Mesodermal cell (in vitro differentiated cells): ENCODE results near the gene MAP6.

Experiments
- H3K27ac ChIP-seq: 2 replicates; pipeline ENCODE4 v1.7.0; 2013; ENCODE audit warnings: mild to moderate bottlenecking, low read depth, low read length, moderate library complexity; ENCODE audit not compliant: severe bottlenecking
- H3K36me3 ChIP-seq: 2 replicates; pipeline ENCODE4 v1.7.1; 2013; ENCODE audit warnings: mild to moderate bottlenecking, low read length, moderate library complexity; ENCODE audit not compliant: control insufficient read depth, insufficient read depth
- H3K4me1 ChIP-seq: one replicate; pipeline ENCODE4 v1.7.1; 2013; ENCODE audit warnings: mild to moderate bottlenecking, low read length; ENCODE audit not compliant: insufficient read depth, control insufficient read depth, poor library complexity, severe bottlenecking
- H3K4me3 ChIP-seq: 2 replicates; pipeline ENCODE4 v1.7.0; 2013; ENCODE audit warnings: low read length, control low read depth, mild to moderate bottlenecking; ENCODE audit not compliant: insufficient read depth, poor library complexity, severe bottlenecking; ENCODE audit errors: extremely low read depth
- H3K9me3 ChIP-seq: 2 replicates; pipeline ENCODE4 v1.7.1; 2013; ENCODE audit warnings: mild to moderate bottlenecking, low read length, moderate library complexity; ENCODE audit not compliant: control insufficient read depth
- WGBS, 2 experiments: methylation state at CpG; one replicate each; pipeline ENCODE4 v1.1.5; 2013; ENCODE audit warnings: missing lambda C conversion rate in 2 of 2; ENCODE audit not compliant: insufficient coverage in 2 of 2; 5-methylcytosine and 5-hydroxymethylcytosine counted together

The MAP6 gene

DNA sequence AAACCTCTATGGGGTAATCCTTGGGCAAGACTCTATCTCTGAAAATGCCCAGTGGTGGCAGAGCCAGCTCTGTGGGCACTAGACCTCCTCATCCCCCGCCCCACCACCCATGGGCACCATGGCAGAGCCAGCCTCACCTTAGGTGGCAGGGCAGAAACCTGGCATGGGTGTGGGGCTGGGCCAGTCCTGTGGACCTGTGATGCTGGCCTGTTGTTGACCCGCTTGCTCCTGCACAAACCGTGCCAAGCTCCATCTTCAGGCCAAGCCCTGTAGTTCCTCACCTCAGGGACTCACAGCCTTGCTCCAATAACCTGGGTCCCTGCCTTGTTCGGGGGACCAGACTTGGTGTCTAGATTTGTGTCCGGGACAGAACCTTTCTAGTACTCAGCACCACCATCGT, 115.7 kb downstream of the MAP6 start:
- Histone ChIP-seq H3K9me3 (peaks cover 5% of the 10 kb centered on the region), H3K36me3 (no peaks in the 10 kb centered on the region), H3K4me1 (peaks cover 35% of the 10 kb centered on the region), H3K27ac (no peak overlapping the region), H3K4me3 (no peak overlapping the region)
- 86 to 94% methylated on average over 3 to 6 of the region's 6 CpGs for WGBS, 2 experiments

DNA sequence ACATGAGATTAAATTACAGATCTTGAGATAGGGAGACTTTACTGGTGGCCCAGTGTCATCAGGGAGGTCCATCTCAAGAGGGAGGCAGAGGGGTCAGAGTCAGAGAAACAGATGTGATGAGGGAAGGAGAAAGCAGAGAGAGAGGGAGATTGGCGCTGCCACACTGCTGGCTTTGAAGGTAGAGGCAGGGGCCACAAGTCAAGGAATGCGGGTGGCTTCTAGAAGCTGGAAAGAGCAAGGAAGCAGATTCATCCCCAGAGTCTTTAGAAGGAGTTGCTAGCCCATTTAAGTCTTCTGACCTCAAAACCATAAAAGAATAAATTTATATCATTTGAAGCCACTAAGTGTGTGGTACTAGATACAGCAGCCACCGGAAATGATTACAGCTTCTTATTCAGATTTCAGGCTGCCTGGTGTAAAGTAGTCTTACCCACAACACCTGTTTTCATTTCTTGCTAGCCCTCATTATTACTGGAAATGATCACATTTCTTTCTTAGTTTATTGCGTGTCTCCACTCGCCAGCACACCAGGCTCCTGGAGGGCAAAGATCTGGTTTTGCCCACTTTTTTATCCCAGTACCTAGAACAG, 119.4 kb downstream of the MAP6 start:
- H3K36me3 ChIP-seq = no peaks in the 10 kb centered on the region
- no peak overlapping the region for H3K4me3 ChIP-seq
- H3K9me3 ChIP-seq = peaks cover 5% of the 10 kb centered on the region
- H3K4me1 ChIP-seq = peaks cover 17% of the 10 kb centered on the region
- no peak overlapping the region for H3K27ac ChIP-seq
- 96 to 100% methylated on average over 4 to 5 of the region's 5 CpGs for WGBS, 2 experiments

DNA sequence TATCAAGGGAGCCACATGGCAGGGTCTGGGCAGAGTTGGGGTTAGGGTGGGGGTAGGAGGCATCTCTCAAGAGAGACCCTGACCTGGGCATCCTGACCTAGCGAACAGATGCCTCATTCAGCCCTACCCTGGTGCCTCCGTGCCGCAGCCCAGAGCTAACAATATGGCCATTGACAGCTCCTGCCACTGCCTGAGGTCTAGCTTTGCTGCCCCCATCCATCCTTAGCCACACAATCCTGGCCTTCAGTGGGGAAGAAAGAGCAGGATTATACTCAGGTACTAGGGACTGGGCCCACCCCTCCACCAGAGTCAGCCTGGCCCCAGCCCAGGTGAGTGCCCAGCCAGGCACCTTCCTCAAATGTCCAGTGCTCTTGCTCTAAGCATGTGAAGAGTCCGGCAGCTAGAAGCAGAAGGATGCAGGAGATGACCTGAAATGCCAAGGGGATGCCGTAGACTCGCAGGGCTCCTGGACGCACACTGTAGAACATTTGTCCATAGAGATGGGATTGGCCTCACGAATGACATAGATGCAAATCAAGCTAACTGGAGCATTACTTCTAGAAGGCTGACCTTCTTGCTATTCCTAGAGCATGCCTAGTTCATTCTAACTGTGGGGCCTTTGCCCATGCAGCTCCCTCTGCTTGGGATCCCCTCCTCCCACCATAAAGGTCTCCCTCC, 120.1 kb downstream of the MAP6 start:
- peaks cover 5% of the 10 kb centered on the region for H3K9me3 ChIP-seq
- 96 to 100% methylated on average over 6 to 8 of the region's 8 CpGs for WGBS, 2 experiments
- peaks cover 13% of the 10 kb centered on the region for H3K4me1 ChIP-seq
- H3K4me3 ChIP-seq = no peak overlapping the region
- no peak overlapping the region for H3K27ac ChIP-seq
- no peaks in the 10 kb centered on the region for H3K36me3 ChIP-seq

DNA sequence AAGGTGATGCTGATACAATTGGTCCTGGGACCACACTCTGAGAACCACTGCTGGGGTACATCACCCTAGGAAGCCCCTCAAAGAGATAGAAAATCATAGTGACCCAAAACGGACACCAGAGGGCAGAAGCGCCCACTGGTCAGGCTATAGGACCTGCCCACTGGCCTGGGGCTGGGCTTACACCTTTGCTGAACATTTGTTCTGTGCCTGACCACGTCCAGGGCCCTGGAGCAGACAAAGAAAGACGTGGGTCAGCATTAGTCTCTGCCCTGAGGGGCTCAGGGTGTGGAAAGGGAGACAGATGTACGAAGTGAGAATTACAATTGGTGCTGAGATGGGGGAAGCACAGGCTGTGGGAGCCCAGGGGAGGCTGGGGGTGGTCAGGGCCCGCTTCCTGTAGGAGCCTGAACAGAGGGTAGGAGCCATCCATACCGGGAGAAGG, 121.2 kb downstream of the MAP6 start:
- Histone ChIP-seq H3K9me3 (peaks cover 5% of the 10 kb centered on the region), H3K4me1 (peaks cover 6% of the 10 kb centered on the region), H3K4me3 (no peak overlapping the region), H3K36me3 (no peaks in the 10 kb centered on the region), H3K27ac (peak overlapping the region; percentile 37)
- WGBS, 2 experiments = 14 to 19% methylated on average over 7 of the region's 7 CpGs

DNA sequence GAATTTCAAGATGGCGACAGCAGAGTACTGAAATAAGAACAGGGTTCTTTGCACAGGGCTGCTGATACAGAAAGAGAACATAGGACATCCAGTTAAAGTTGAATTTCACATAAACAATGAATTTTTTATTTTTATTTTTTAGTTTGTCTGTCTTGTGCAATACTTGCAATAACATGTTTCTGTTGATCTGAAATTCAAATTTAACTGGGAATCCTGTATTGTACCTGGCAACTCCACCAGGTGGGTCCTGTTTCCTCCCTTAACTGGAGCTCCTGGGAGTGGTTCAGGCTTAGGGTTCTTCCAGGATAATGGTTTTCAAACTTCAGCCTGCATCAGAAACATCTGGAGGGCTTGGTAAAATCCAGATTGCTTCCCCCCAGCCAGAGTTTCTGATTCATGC, 121.7 kb downstream of the MAP6 start:
- H3K4me1 ChIP-seq = peaks cover 6% of the 10 kb centered on the region

DNA sequence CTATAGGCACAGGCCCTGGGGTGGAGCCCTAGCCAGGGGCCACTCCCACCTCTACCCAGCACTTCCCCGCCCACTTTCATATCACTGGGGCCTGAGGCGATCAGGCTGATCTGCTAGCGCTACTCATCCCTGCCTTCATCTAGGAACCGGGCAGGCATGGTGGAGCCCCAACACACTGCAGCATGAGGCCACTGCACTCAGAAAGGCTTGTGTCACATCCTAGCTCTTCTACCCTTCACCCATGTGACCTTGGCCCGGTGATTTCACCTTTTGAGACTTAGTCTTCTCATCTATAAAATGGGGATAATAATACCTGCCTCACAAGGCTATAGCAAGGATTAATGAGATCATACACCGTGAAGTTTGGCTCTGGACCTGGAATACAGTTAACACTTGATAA, 125.0 kb downstream of the MAP6 start:
- WGBS, 2 experiments = 97 to 100% methylated on average over 3 to 6 of the region's 6 CpGs
- Histone ChIP-seq H3K4me1 (peaks cover 6% of the 10 kb centered on the region), H3K36me3 (no peaks in the 10 kb centered on the region), H3K27ac (no peak overlapping the region), H3K9me3 (no peaks in the 10 kb centered on the region), H3K4me3 (no peak overlapping the region)

More for the DNA sequence above, 121.7 kb downstream of the MAP6 start:
- no peaks in the 10 kb centered on the region for H3K36me3 ChIP-seq
- no peak overlapping the region for H3K27ac ChIP-seq
- WGBS, 2 experiments = 100% methylated on average over 1 of the region's 1 CpG; no CpG with 5 or more reads in 1 of the 2 experiments
- H3K4me3 ChIP-seq = no peak overlapping the region
- H3K9me3 ChIP-seq = peaks cover 5% of the 10 kb centered on the region

DNA sequence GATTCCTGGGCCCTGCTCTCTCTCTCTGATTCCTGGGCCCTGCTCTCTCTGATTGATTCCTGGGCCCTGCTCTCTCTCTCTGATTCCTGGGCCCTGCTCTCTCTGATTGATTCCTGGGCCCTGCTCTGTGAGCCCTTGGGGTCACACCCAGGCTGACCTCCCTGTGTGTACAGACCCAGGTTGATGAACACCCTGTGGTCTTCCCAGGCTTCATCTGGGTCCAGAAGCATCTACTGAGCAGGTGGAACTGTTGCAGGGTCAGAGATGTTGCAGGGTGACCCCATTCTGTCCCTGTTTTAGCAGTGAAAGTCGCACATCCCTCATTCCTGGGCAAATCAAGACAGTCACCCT, 126.8 kb downstream of the MAP6 start:
- no peak overlapping the region for H3K27ac ChIP-seq
- no peaks in the 10 kb centered on the region for H3K4me1 ChIP-seq
- no peaks in the 10 kb centered on the region for H3K36me3 ChIP-seq
- no peak overlapping the region for H3K4me3 ChIP-seq
- H3K9me3 ChIP-seq = no peaks in the 10 kb centered on the region
- WGBS, 2 experiments = 90% methylated on average over 1 of the region's 1 CpG; no CpG with 5 or more reads in 1 of the 2 experiments

DNA sequence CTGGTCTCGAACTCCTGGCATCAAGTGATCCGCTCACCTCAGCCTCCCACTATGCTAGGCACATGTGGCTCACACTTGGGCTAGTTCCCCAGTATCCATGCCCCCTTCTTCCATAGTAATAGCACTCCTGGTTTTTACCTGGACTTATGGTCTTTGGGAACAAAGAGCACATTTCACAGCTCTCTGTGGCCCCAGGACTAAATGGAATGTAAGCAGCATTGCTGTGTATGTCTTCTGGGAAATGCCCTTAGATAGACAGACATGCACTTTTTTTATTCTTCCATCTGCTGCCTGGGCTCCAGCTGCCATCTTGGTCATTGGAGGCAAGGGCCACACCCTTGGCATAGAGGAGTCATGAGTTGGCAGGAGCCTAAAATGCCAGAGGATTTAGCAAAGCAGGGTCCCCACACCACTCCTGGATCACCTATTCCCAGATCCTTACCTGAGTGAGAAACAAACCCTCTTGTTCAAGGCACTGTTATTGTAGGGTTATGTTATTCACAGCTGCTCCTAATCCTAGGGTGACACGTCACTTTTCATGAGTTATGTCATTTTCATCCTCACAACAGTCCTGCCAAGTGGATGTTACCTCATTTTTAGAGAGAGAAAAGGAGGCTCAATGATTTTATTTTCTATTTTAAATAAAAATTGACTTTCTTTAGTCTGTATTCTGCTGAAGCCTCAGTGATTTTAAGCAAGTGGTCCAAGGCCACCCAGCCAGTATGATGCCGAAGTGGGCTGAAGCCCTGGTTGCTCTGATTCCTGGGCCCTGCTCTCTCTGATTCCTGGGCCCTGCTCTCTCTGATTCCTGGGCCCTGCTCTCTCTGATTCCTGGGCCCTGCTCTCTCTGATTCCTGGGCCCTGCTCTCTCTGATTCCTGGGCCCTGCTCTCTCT, 127.4 kb downstream of the MAP6 start:
- Histone ChIP-seq H3K36me3 (no peaks in the 10 kb centered on the region), H3K27ac (no peak overlapping the region), H3K4me3 (no peak overlapping the region), H3K9me3 (no peaks in the 10 kb centered on the region), H3K4me1 (no peaks in the 10 kb centered on the region)
- WGBS, 2 experiments = 88 to 97% methylated on average over 3 of the region's 4 CpGs

DNA sequence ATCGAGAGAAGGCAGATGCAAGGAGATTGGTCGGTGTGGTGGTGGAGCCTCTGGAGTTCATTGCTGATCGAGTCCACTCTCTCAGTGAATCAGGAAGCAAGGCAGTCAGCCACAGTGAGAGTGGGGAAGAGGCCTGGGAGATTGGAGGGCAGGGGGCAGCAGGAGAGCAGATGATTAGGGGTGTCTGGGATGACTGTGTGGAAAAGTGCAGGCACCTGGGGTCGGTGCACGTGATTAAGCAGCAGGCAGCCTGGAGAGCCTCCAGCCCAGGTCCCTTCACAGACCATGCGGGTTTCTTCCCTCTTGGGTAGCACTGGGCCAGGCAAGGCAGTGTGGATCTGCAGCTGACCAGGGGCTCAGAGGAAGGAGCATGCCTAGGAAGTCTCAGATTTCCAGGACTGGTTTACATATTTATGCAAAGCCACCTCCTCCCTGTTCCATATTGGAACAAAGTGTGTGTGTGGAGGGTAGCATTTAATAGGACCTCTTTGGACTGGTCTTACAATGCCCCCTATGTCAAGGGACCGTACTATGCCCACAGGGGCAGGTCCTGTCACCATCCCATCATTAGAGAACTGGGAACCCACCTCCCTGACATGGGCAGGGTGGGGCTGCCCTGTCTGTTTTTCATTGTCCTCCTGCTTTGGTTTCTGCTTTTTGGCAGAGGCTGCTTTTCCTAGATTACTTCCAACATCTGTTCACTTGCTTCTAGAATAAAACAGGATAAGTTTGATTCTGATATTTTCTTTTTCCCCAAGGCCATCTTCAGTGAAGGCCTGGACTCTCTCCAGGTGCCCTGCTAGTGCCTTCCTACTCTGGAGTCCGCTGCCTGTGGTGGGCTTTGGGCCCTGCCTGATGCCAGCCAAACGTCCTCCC, 129.1 kb downstream of the MAP6 start:
- no peaks in the 10 kb centered on the region for H3K4me1 ChIP-seq
- H3K4me3 ChIP-seq = no peak overlapping the region
- H3K36me3 ChIP-seq = no peaks in the 10 kb centered on the region
- no peaks in the 10 kb centered on the region for H3K9me3 ChIP-seq
- WGBS, 2 experiments = 86 to 92% methylated on average over 7 to 8 of the region's 9 CpGs
- H3K27ac ChIP-seq = no peak overlapping the region
